ENCODE results near the gene DNAJA3. TPM values are rescaled to one million over a fixed set of nuclear protein-coding genes. Genes with fewer than 3 reads are reported as not detected.

DNAJA3 gene
- total RNA-seq, 2 experiments from 2014 or later, result 86.8 to 101 TPM

DNA sequence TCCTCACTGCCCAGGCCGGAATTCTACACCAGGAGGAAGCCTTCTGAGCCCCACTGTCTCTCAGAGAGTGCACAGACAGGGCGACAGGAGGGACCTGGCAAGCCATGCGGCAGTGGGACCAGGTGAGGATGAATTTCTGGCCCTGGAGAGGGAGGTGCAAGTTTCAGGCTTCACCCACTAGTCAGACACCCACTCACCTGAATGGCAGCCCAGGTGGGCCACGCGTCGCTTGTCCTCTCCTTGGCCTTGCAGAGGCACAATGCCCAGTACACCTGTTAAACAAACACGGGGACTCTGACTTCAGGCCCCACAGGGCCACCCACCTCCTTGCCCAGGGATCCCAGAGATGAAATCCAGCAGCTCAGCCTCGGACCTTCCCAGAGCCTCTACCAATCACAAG is 13.5 kb upstream of the DNAJA3 start:
- DNase-seq, result no peak
- no peak overlapping the region for H3K4me3 Mint-ChIP-seq
- intact Hi-C loops (cut with micrococcal nuclease), result loop anchor here (10.0 kb wide), 1 partner anchor 57 kb away; the partner anchor contains the start of gene PAM16
- POLR2A ChIA-PET, result no interaction called here
- no peaks in the 10 kb centered on the region for H3K9me3 Mint-ChIP-seq
- CTCF ChIA-PET, result interaction anchor here (1.2 to 9.9 kb wide), 2 partner anchors 10 to 53 kb away, joined by 3 to 87 read pairs; no protein-coding TSS in a partner anchor
- peaks cover 37% of the 10 kb centered on the region for H3K4me1 Mint-ChIP-seq (ENCODE audit: low read depth)
- no peak for ATAC-seq
- TF ChIP-seq, protein P1, sequence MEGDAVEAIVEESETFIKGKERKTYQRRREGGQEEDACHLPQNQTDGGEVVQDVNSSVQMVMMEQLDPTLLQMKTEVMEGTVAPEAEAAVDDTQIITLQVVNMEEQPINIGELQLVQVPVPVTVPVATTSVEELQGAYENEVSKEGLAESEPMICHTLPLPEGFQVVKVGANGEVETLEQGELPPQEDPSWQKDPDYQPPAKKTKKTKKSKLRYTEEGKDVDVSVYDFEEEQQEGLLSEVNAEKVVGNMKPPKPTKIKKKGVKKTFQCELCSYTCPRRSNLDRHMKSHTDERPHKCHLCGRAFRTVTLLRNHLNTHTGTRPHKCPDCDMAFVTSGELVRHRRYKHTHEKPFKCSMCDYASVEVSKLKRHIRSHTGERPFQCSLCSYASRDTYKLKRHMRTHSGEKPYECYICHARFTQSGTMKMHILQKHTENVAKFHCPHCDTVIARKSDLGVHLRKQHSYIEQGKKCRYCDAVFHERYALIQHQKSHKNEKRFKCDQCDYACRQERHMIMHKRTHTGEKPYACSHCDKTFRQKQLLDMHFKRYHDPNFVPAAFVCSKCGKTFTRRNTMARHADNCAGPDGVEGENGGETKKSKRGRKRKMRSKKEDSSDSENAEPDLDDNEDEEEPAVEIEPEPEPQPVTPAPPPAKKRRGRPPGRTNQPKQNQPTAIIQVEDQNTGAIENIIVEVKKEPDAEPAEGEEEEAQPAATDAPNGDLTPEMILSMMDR (IDR thresholded peaks at IDR 0.05), result no peak
- peak overlapping the region; percentile 34 for H3K27ac Mint-ChIP-seq
- no peaks in the 10 kb centered on the region for H3K27me3 Mint-ChIP-seq
- H3K36me3 Mint-ChIP-seq (ENCODE audit: low read depth), result peaks cover 22% of the 10 kb centered on the region

DNA sequence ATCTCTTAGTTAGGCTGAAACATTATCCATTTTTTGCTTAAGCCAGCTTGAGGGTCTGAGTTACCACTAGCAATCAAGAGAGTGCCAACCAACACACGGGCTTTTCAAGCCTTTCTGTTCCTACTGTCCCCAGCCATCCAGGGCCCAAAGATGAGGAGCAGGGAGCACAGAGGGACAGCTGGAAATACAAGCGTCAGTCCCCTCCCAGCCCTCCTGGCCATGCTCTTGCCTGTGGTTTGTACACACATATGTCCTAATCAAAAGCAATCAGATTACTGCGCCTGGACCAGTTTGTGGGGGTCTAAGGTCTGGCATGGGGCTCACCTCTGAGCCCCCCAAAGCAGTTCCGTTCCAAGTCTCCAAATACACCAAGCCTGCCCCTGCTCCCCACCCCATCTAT is 12.8 kb upstream of the DNAJA3 start:
- no peaks in the 10 kb centered on the region for H3K27me3 Mint-ChIP-seq

DNA sequence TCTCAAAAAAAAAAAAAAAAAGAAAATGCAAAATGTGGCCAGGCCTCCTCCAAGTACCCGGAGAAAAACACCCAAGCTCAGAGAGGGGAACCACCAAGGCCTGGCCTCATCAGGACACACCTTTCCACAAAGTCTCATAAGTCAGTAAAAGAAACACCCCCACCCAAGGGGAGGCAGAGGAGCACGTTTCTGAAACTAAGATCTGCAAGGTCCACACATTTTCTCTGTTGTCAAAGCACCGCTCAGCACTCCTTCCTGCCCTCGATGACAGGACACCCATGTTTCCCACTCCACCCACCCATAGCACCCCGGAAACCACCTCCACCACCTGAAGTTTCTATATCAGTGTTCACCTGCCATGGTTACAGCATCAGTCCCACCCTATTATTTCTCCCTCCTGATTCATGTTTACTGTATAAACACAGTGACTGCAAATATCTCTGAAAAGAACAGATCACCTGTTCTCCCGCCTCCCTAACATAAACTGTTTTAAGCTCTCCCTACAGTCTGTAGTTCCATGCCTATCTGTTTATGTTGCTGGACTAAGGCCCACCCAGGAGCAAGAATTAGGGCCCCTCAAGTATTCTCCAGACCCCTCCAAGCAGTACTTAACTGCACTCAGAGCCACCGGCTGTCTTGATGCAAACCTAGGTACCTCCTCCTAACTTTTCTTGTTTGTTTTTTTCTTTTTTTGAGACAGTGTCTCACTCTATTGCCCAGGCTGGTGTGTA is 11.3 kb upstream of the DNAJA3 start:
- DNase-seq (peak; percentile 97), ATAC-seq (peak; percentile 72)
- Mint-ChIP-seq H3K27me3 (no peaks in the 10 kb centered on the region), H3K4me3 (peak overlapping the region; percentile 84), H3K9me3 (no peaks in the 10 kb centered on the region), H3K27ac (peak overlapping the region; percentile 90), H3K4me1 (ENCODE audit: low read depth) (peaks cover 37% of the 10 kb centered on the region), H3K36me3 (ENCODE audit: low read depth) (peaks cover 20% of the 10 kb centered on the region)
- ChIA-PET CTCF (interaction anchor here (0.7 to 9.9 kb wide), 5 partner anchors 12 to 209 kb away, joined by 3 to 87 read pairs (median 3); partner anchors contain the start of gene PAM16), POLR2A (interaction anchor here (0.9 to 3.6 kb wide), 6 partner anchors 11 to 142 kb away, joined by 3 to 16 read pairs (median 8); partner anchors contain the start of genes DNAJA3 and TFAP4)
- intact Hi-C loops (cut with micrococcal nuclease), result loop anchor here (10.0 kb wide), 1 partner anchor 60 kb away; the partner anchor contains the start of gene PAM16
- TF ChIP-seq, protein P1 (IDR thresholded peaks at IDR 0.05), result no peak

More for the DNA sequence above, 12.8 kb upstream of the DNAJA3 start:
- TF ChIP-seq, protein P1 (IDR thresholded peaks at IDR 0.05), result no peak
- intact Hi-C loops (cut with micrococcal nuclease), result loop anchor here (10.0 kb wide), 1 partner anchor 58 kb away; the partner anchor contains the start of gene PAM16
- H3K36me3 Mint-ChIP-seq (ENCODE audit: low read depth), result peaks cover 22% of the 10 kb centered on the region
- ATAC-seq (no peak), DNase-seq (no peak)
- no peak overlapping the region for H3K27ac Mint-ChIP-seq
- ChIA-PET POLR2A (no interaction called here), CTCF (interaction anchor here (1.1 to 9.9 kb wide), 3 partner anchors 10 to 141 kb away, joined by 3 to 87 read pairs (median 3); no protein-coding TSS in a partner anchor)
- H3K9me3 Mint-ChIP-seq, result no peaks in the 10 kb centered on the region
- no peak overlapping the region for H3K4me3 Mint-ChIP-seq
- H3K4me1 Mint-ChIP-seq (ENCODE audit: low read depth), result peaks cover 37% of the 10 kb centered on the region

DNA sequence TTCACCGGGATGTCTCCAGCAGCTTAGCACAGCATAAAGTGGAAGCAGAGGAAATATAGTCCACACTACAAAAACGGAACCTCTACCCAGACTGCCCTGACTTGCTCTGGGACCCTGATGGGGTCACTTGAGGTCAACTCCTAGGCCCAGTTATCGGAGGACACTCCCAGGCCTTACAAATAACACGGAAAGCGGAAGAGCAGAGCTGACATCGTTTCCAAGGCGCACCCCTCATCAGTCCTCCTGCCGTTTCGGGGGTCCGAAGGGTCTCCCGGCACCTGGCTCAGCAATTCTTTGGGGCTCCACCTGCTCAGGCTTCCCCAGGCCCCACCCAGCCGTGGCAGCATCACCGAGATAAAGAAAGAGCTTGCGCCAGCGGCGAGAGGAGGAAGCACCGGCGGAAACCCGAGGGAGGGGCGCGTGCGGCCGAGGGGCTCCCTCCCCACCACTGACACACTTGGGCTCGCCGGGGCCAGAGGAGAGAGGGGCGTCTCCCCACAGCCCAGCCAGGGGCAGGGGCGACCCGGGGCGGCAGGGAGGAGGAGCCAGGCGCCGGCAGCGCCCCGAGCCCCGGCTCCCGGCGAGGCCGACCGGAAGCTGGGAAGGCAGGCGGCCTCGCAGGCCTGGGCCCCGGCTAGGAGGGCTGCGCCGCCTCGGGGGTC is 10.0 kb upstream of the DNAJA3 start:
- CTCF ChIA-PET, result interaction anchor here (0.6 to 9.9 kb wide), 5 partner anchors 13 to 208 kb away, joined by 3 to 87 read pairs (median 4); no protein-coding TSS in a partner anchor

More for the DNA sequence above, 10.0 kb upstream of the DNAJA3 start:
- Mint-ChIP-seq H3K27ac (peak overlapping the region; percentile 90), H3K9me3 (no peaks in the 10 kb centered on the region), H3K4me1 (ENCODE audit: low read depth) (peaks cover 33% of the 10 kb centered on the region), H3K36me3 (ENCODE audit: low read depth) (peaks cover 16% of the 10 kb centered on the region), H3K27me3 (no peaks in the 10 kb centered on the region), H3K4me3 (peak overlapping the region; percentile 84)
- TF ChIP-seq, protein P1 (IDR thresholded peaks at IDR 0.05), result no peak
- peak; percentile 17 for ATAC-seq
- POLR2A ChIA-PET, result interaction anchor here (0.8 to 3.6 kb wide), 10 partner anchors 10 to 162 kb away, joined by 3 to 16 read pairs (median 4); partner anchors contain the start of genes DNAJA3 and TFAP4
- peak; percentile 75 for DNase-seq
- intact Hi-C loops (cut with micrococcal nuclease), result loop anchor here (10.0 kb wide), 1 partner anchor 61 kb away; the partner anchor contains the start of gene PAM16

All from activated CD8-positive, alpha-beta T cell treated with anti-CD3 and anti-CD28 coated beads for 36 hours (primary cell).